A549 (cell line): ENCODE results near the gene TBC1D22A.

ENCODE experiments used
- BCL3 ChIP-seq: fragments of >200 bp; sonication (Bioruptor Twin); formaldehyde crosslinking; IDR thresholded peaks from 3 replicates; pipeline ENCODE4 v1.6.1; 2016
- MAFK ChIP-seq: fragments of 450-650 bp; IDR thresholded peaks from 2 replicates; pipeline ENCODE4 v1.6.1; 2014; ENCODE audit not compliant: partially characterized antibody
- REST ChIP-seq: fragments of 200-600 bp; sonication (generic); IDR thresholded peaks from 2 replicates; pipeline ENCODE4 v1.6.1; 2016; ENCODE audit warnings: antibody characterized with exemption, mild to moderate bottlenecking, moderate library complexity

GRCh38 chr22:46809153-46809885 is 46.9 kb downstream of the TBC1D22A start:
- TF ChIP-seq MAFK (no peak), BCL3 (no peak), REST (no peak)
